ENCODE results near the gene MAMDC2. TPM values are rescaled to one million over a fixed set of nuclear protein-coding genes. Genes with fewer than 3 reads are reported as not detected.

MAMDC2 gene
- total RNA-seq, 1 experiment from 2014 or later: 4.6 TPM

DNA sequence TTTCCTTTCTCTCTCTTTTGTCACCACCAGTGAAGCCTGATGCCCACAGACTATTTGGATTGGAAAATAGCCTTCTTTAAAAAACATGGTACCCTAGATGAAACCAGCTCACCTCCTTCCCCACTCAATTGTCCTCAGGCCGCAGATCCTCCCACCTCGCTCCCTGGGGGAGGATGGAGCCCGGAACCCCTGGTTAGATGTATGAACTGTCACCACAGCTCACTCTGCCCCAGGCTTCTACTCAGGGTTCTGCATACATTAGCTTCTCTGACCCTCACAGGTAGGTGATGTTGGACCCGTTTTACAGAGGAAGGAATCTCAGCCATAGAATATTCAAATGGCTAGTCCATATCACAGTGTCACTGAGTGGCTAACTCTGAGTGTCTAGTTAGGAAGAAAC is 1.8 kb downstream of the MAMDC2 start:
- peaks cover 27% of the 10 kb centered on the region for H3K27me3 Mint-ChIP-seq (ENCODE audit: low read depth)
- Histone ChIP-seq H4K5ac (ENCODE audit: insufficient read length, low read depth, low read length) (no peak overlapping the region), H4K91ac (ENCODE audit: insufficient read length, low read depth, low read length) (no peak overlapping the region), H2BK15ac (ENCODE audit: low read depth, low read length) (no peak overlapping the region), H3K4ac (ENCODE audit: low read depth, low read length) (no peak overlapping the region), H3K4me2 (ENCODE audit: insufficient read depth, insufficient read length, low read length) (no peak overlapping the region), H2BK12ac (ENCODE audit: insufficient read length, low read depth, low read length) (no peak overlapping the region), H4K20me1 (ENCODE audit: control insufficient read depth, insufficient read depth, insufficient read length) (no peaks in the 10 kb centered on the region), H3K23ac (ENCODE audit: insufficient read length, low read depth, low read length) (no peak overlapping the region), H3K79me2 (ENCODE audit: insufficient read depth, low read length) (no peaks in the 10 kb centered on the region), H4K8ac (replicated peaks; ENCODE audit: insufficient read length, low read depth, low read length) (no peak overlapping the region), H3K23me2 (ENCODE audit: insufficient read length, low read depth, low read length, poor library complexity, severe bottlenecking) (peaks cover 14% of the 10 kb centered on the region), H3K27me3 (ENCODE audit: insufficient read depth, low read length) (no peaks in the 10 kb centered on the region), H2BK20ac (ENCODE audit: low read depth, low read length, poor library complexity, severe bottlenecking) (no peak overlapping the region), H3K18ac (ENCODE audit: insufficient read length, low read depth, low read length) (no peak overlapping the region), H3K27ac (ENCODE audit: insufficient read length, low read depth, low read length) (no peak overlapping the region), H2BK5ac (ENCODE audit: insufficient read length, low read length) (no peak overlapping the region), H2AK5ac (ENCODE audit: insufficient read length, low read length) (no peak overlapping the region), H3K4me1 (ENCODE audit: insufficient read depth, low read length) (peaks cover 5% of the 10 kb centered on the region), H3K14ac (ENCODE audit: insufficient read depth, low read length) (no peak overlapping the region), H3T11ph (ENCODE audit: low read length) (no peak overlapping the region), H2BK120ac (ENCODE audit: low read depth, low read length, poor library complexity, severe bottlenecking) (no peak overlapping the region), H2AFZ (ENCODE audit: low read length) (no peak overlapping the region), H3K9me3 (ENCODE audit: control insufficient read depth, low read depth, low read length) (no peaks in the 10 kb centered on the region), H3K56ac (ENCODE audit: insufficient read length, low read depth, low read length) (no peak overlapping the region), H3K9ac (ENCODE audit: extremely low read depth, insufficient read length, low read length) (no peak overlapping the region), H3K79me1 (ENCODE audit: insufficient read depth, low read depth, low read length, poor library complexity, severe bottlenecking) (no peaks in the 10 kb centered on the region)
- peaks cover 29 to 36% of the 10 kb centered on the region in 2 experiments for H3K4me1 Mint-ChIP-seq
- H3K4me3 Mint-ChIP-seq: peak overlapping the region; percentile 70 to 83; a peak in 3 of 5 replicates
- TF ChIP-seq, protein P1, sequence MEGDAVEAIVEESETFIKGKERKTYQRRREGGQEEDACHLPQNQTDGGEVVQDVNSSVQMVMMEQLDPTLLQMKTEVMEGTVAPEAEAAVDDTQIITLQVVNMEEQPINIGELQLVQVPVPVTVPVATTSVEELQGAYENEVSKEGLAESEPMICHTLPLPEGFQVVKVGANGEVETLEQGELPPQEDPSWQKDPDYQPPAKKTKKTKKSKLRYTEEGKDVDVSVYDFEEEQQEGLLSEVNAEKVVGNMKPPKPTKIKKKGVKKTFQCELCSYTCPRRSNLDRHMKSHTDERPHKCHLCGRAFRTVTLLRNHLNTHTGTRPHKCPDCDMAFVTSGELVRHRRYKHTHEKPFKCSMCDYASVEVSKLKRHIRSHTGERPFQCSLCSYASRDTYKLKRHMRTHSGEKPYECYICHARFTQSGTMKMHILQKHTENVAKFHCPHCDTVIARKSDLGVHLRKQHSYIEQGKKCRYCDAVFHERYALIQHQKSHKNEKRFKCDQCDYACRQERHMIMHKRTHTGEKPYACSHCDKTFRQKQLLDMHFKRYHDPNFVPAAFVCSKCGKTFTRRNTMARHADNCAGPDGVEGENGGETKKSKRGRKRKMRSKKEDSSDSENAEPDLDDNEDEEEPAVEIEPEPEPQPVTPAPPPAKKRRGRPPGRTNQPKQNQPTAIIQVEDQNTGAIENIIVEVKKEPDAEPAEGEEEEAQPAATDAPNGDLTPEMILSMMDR (conservative IDR thresholded peaks at IDR 0.05): no peak
- no peak for DNase-seq
- H3K9me3 Mint-ChIP-seq: no peaks in the 10 kb centered on the region; a peak in 1 of 5 replicates
- H3K36me3 Mint-ChIP-seq (ENCODE audit: insufficient read depth in 1 of 3, low read depth in 3 of 3): no peaks in the 10 kb centered on the region; a peak in 1 of 7 replicates
- H3K27ac Mint-ChIP-seq: no peak overlapping the region
- no CpG with 5 or more reads among the region's 4 CpGs for WGBS (ENCODE audit: extremely low coverage, insufficient read length, low lambda C conversion rate)
